Mammary epithelial cell (primary cell): ENCODE results near the gene SMIM41.

ENCODE experiments used
- CTCF ChIP-seq, 2 donors: IDR thresholded peaks in 1 of 2; conservative IDR thresholded peaks in 1 of 2; 2 replicates each; pipeline ENCODE4 v1.5.1; 2011 to 2012; ENCODE audit warnings: inconsistent platforms in 2 of 2, low read length in 2 of 2, mild to moderate bottlenecking in 2 of 2, control low read depth in 1 of 2, low read depth in 1 of 2; ENCODE audit not compliant: insufficient read depth in 1 of 2; ENCODE audit errors: extremely low read depth in 1 of 2
- EZH2 ChIP-seq: IDR thresholded peaks from 2 replicates; pipeline ENCODE4 v1.6.1; 2012; ENCODE audit warnings: low read length, inconsistent platforms, borderline replicate concordance

DNA sequence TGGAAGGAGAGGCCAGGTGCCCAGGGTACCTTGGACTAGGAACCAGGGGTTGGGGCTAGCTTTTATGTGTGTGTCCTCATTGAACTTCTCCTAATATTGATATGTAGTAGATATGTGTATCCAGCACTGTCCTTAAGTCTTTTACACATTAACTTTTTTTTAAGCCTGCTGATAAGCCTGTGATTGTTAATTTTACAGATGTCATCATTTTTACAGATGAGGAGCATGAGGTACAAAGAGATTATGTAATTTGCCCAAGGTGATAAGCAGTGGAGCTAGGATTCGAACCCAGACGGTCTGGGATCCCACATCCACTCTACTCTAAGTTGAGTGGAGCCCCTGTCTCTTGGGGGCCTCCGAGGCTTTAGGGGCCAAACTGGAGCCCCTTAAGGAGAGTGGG lies 38.5 kb upstream of the SMIM41 start:
- no peak for TF ChIP-seq CTCF (conservative IDR thresholded peaks at IDR 0.05 in 1 of 2, IDR thresholded peaks at IDR 0.05 in 1 of 2; ENCODE audit: extremely low read depth in 1 of 2, insufficient read depth in 1 of 2, low read depth in 1 of 2, low read length in 2 of 2)
- no peak for TF ChIP-seq EZH2
